HG03520 (cell line): ENCODE results near the gene JMJD1C.

Experiments
- ATAC-seq: cut with Tn5 transposase; IDR thresholded peaks from one replicate; pipeline ENCODE4 v1.9.1; 2021; ENCODE audit warnings: mild to moderate bottlenecking, moderate library complexity; ENCODE audit not compliant: unreplicated experiment

Gene JMJD1C

GRCh38 chr10:63439607-63440006 is 26.2 kb downstream of the JMJD1C start:
- ATAC-seq, result no peak

- ATAC-seq, result no peak
These were observed 27.0 kb downstream of the JMJD1C start for GRCh38 chr10:63438506-63439498.

GRCh38 chr10:63437116-63437949 is 28.4 kb downstream of the JMJD1C start:
- ATAC-seq, result no peak

GRCh38 chr10:63436225-63436624 is 29.6 kb downstream of the JMJD1C start:
- no peak for ATAC-seq

GRCh38 chr10:63434866-63435854 is 30.6 kb downstream of the JMJD1C start:
- no peak for ATAC-seq

GRCh38 chr10:63431962-63432797 is 33.6 kb downstream of the JMJD1C start:
- no peak for ATAC-seq

GRCh38 chr10:63430999-63431356 is 34.8 kb downstream of the JMJD1C start:
- ATAC-seq, result no peak

- ATAC-seq, result no peak
These were observed 35.4 kb downstream of the JMJD1C start for GRCh38 chr10:63430091-63430998.

- ATAC-seq, result no peak
These were observed 36.5 kb downstream of the JMJD1C start for GRCh38 chr10:63429281-63429680.

- no peak for ATAC-seq
These were observed 38.8 kb downstream of the JMJD1C start for GRCh38 chr10:63427013-63427412.

- no peak for ATAC-seq
These were observed 40.3 kb downstream of the JMJD1C start for GRCh38 chr10:63425512-63425911.

- no peak for ATAC-seq
These were observed 41.2 kb downstream of the JMJD1C start for GRCh38 chr10:63424576-63424975.

GRCh38 chr10:63423494-63423893 is 42.3 kb downstream of the JMJD1C start:
- no peak for ATAC-seq

- peak; percentile 96 for ATAC-seq
These were observed 44.2 kb downstream of the JMJD1C start for GRCh38 chr10:63421591-63421990.

- ATAC-seq, result no peak
These were observed 49.4 kb downstream of the JMJD1C start for GRCh38 chr10:63416376-63416775.

- no peak for ATAC-seq
These were observed 50.0 kb downstream of the JMJD1C start for GRCh38 chr10:63415640-63416244.

GRCh38 chr10:63414481-63415260 is 51.1 kb downstream of the JMJD1C start:
- no peak for ATAC-seq
